HG02852 (cell line): ENCODE measurements around the gene WWC1.
A peak's percentile ranks its signal among the peaks of the same experiment; 100 is the strongest.

Source experiments
- ATAC-seq: cut with Tn5 transposase; IDR thresholded peaks from one replicate; pipeline ENCODE4 v1.9.1; 2021; ENCODE audit warnings: mild to moderate bottlenecking, moderate library complexity; ENCODE audit not compliant: unreplicated experiment

The WWC1 gene

GRCh38 chr5:168407211-168407610 lies 115.8 kb downstream of the WWC1 start:
- ATAC-seq: no peak

- no peak for ATAC-seq
Measured at GRCh38 chr5:168408561-168409305, 117.3 kb downstream of the WWC1 start.

- ATAC-seq: peak; percentile 77
Measured at GRCh38 chr5:168409591-168410458, 118.4 kb downstream of the WWC1 start.

- ATAC-seq: no peak
Measured at GRCh38 chr5:168411871-168412270, 120.4 kb downstream of the WWC1 start.

GRCh38 chr5:168413062-168413461 lies 121.6 kb downstream of the WWC1 start:
- no peak for ATAC-seq

- ATAC-seq: no peak
Measured at GRCh38 chr5:168413596-168413995, 122.2 kb downstream of the WWC1 start.

- ATAC-seq: no peak
Measured at GRCh38 chr5:168415401-168415800, 124.0 kb downstream of the WWC1 start.

GRCh38 chr5:168415971-168416370 lies 124.5 kb downstream of the WWC1 start:
- no peak for ATAC-seq

GRCh38 chr5:168417731-168418429 lies 126.4 kb downstream of the WWC1 start:
- ATAC-seq: no peak

GRCh38 chr5:168420461-168420860 lies 129.0 kb downstream of the WWC1 start:
- ATAC-seq: no peak

- no peak for ATAC-seq
Measured at GRCh38 chr5:168422431-168422830, 131.0 kb downstream of the WWC1 start.

GRCh38 chr5:168423478-168423877 lies 132.0 kb downstream of the WWC1 start:
- no peak for ATAC-seq

- ATAC-seq: no peak
Measured at GRCh38 chr5:168423971-168424370, 132.5 kb downstream of the WWC1 start.

- no peak for ATAC-seq
Measured at GRCh38 chr5:168424594-168425323, 133.3 kb downstream of the WWC1 start.

- ATAC-seq: no peak
Measured at GRCh38 chr5:168426007-168426863, 134.8 kb downstream of the WWC1 start.

GRCh38 chr5:168426864-168427172 lies 135.4 kb downstream of the WWC1 start:
- ATAC-seq: no peak

- no peak for ATAC-seq
Measured at GRCh38 chr5:168427224-168427623, 135.8 kb downstream of the WWC1 start.

- ATAC-seq: no peak
Measured at GRCh38 chr5:168428552-168428951, 137.1 kb downstream of the WWC1 start.

GRCh38 chr5:168430296-168430695 lies 138.9 kb downstream of the WWC1 start:
- ATAC-seq: no peak

GRCh38 chr5:168432903-168433302 lies 141.5 kb downstream of the WWC1 start:
- peak; percentile 69 for ATAC-seq
